ENCODE results near the gene KRT31. TPM values are rescaled to one million over a fixed set of nuclear protein-coding genes. Genes with fewer than 3 reads are reported as not detected.

Gene KRT31
- total RNA-seq, 1 experiment from 2014 or later, result not detected

GRCh38 chr17:41354536-41354935 is 42.9 kb downstream of the KRT31 start:
- H3K4me1 ChIP-seq (ENCODE audit: control insufficient read depth in 1 of 2, insufficient read depth in 2 of 2, low read length in 2 of 2), result no peaks in the 10 kb centered on the region
- ChIA-PET CTCF (no interaction called here), RAD21 (ENCODE audit: low non-redundant PET in 1 of 2, low total read pairs in 2 of 2, uncharacterized antibody in 2 of 2, unreplicated experiment in 2 of 2) (no interaction called here), POLR2A (no interaction called here)
- no peaks in the 10 kb centered on the region for H3K36me3 ChIP-seq (ENCODE audit: control insufficient read depth in 1 of 2, insufficient read depth in 2 of 2, low read length in 2 of 2)
- peaks cover 0 to 6% of the 10 kb centered on the region in 2 experiments; a peak in 1 of 4 replicates for H3K9me3 ChIP-seq (ENCODE audit: control insufficient read depth in 1 of 2, insufficient read depth in 1 of 2, low read depth in 1 of 2, low read length in 2 of 2)
- H3K9me2 ChIP-seq (ENCODE audit: insufficient read depth), result no peaks in the 10 kb centered on the region
- no peak overlapping the region for H3K4me2 ChIP-seq (ENCODE audit: low read length)
- no peak for DNase-seq (ENCODE audit: low read depth, low spot score)
- intact Hi-C loops (cut with micrococcal nuclease), result no loop called here
- no peaks in the 10 kb centered on the region for H4K20me1 ChIP-seq (ENCODE audit: insufficient read depth)
- H3K9ac ChIP-seq (ENCODE audit: low read length), result no peak overlapping the region
- no peak overlapping the region for H3K4me3 ChIP-seq (replicated peaks in 1 of 2; ENCODE audit: low read depth in 1 of 2, low read length in 2 of 2)
- H3K27ac ChIP-seq (ENCODE audit: low read depth, low read length), result no peak overlapping the region
- H2AFZ ChIP-seq (ENCODE audit: low read depth, low read length, poor library complexity, severe bottlenecking), result no peak overlapping the region
- BruUV-seq (replicated peaks), result no TSS peak
- H3K79me2 ChIP-seq (ENCODE audit: insufficient read depth, low read length), result no peaks in the 10 kb centered on the region
- no peak for ATAC-seq
- no peaks in the 10 kb centered on the region for H3K27me3 ChIP-seq (ENCODE audit: insufficient read depth, low read length)
- TF ChIP-seq ATF3 (IDR thresholded peaks at IDR 0.05) (no peak), ZBTB33 (IDR thresholded peaks at IDR 0.05; ENCODE audit: extremely low read depth, insufficient replicate concordance, low read length) (no peak), MAX (IDR thresholded peaks at IDR 0.05) (no peak), ELF1 (IDR thresholded peaks at IDR 0.05; ENCODE audit: borderline replicate concordance, low read depth) (no peak), CTCF (IDR thresholded peaks at IDR 0.05 in 2 of 3, conservative IDR thresholded peaks at IDR 0.05 in 1 of 3; ENCODE audit: borderline replicate concordance in 1 of 3, insufficient read depth in 1 of 3, low read depth in 2 of 3, low read length in 2 of 3) (no peak), EZH2 (IDR thresholded peaks at IDR 0.05) (no peak), RAD21 (IDR thresholded peaks at IDR 0.05; ENCODE audit: low read depth) (no peak), POLR2AphosphoS5 (IDR thresholded peaks at IDR 0.05; ENCODE audit: low read depth, low read length) (no peak), POLR2A (IDR thresholded peaks at IDR 0.05; ENCODE audit: borderline replicate concordance, extremely low read depth, insufficient read depth, insufficient read length) (no peak)

Data from HCT116 (cell line).